GM23338 (cell line): Measurements from ENCODE around the gene STARD13. TPM values are rescaled to one million over a fixed set of nuclear protein-coding genes. Genes with fewer than 3 reads are reported as not detected.

Experiments
- ATAC-seq: fragments of 200-7000 bp; cut with Tn5 transposase; 3 replicates; pipeline ENCODE4 v1.9.1; 2020
- DNase-seq: peaks from one replicate; pipeline ENCODE4 v3.0.0-alpha.2; 2015; ENCODE audit warnings: low spot score
- H2AFZ ChIP-seq: fragments of 200-600 bp; sonication (generic); 2 replicates; pipeline ENCODE4 v1.8.0; 2016; ENCODE audit warnings: antibody characterized with exemption, mild to moderate bottlenecking, moderate library complexity
- H3F3A ChIP-seq: fragments of 200-600 bp; sonication (generic); replicated peaks from 2 replicates; pipeline ENCODE4 v1.8.0; 2017; ENCODE audit warnings: antibody characterized with exemption, mixed run types, low read depth
- H3K27ac ChIP-seq: fragments of 200-600 bp; sonication (generic); 2 replicates; pipeline ENCODE4 v1.6.1; 2016; ENCODE audit warnings: low read depth
- H3K27me3 ChIP-seq: fragments of 200-600 bp; sonication (generic); 2 replicates; pipeline ENCODE4 v1.8.0; 2016; ENCODE audit warnings: mild to moderate bottlenecking, mixed run types, moderate library complexity; ENCODE audit not compliant: insufficient read depth
- H3K36me3 ChIP-seq: fragments of 200-600 bp; sonication (generic); 2 replicates; pipeline ENCODE4 v1.8.0; 2016; ENCODE audit warnings: mild to moderate bottlenecking; ENCODE audit not compliant: insufficient read depth
- H3K4me1 ChIP-seq: fragments of 200-600 bp; sonication (generic); 2 replicates; pipeline ENCODE4 v1.8.0; 2016; ENCODE audit warnings: mild to moderate bottlenecking, moderate library complexity; ENCODE audit not compliant: insufficient read depth
- H3K4me2 ChIP-seq: fragments of 200-600 bp; sonication (generic); 2 replicates; pipeline ENCODE4 v1.7.1; 2017; ENCODE audit warnings: mixed run types
- H3K4me3 ChIP-seq: fragments of 200-600 bp; sonication (generic); 2 replicates; pipeline ENCODE4 v1.6.1; 2016; ENCODE audit warnings: mixed run types
- H3K79me2 ChIP-seq: fragments of 200-600 bp; sonication (generic); replicated peaks from 2 replicates; pipeline ENCODE4 v1.8.0; 2017; ENCODE audit warnings: mild to moderate bottlenecking; ENCODE audit not compliant: insufficient read depth
- H3K9me2 ChIP-seq: fragments of 200-600 bp; sonication (generic); 2 replicates; pipeline ENCODE4 v1.8.0; 2017; ENCODE audit not compliant: insufficient read depth
- H4K20me1 ChIP-seq: fragments of 200-600 bp; sonication (generic); replicated peaks from 2 replicates; pipeline ENCODE4 v1.8.0; 2017; ENCODE audit warnings: mild to moderate bottlenecking; ENCODE audit not compliant: insufficient read depth
- H3K27ac Mint-ChIP-seq: 2 replicates; pipeline ENCODE4 v1.8.0; 2020; ENCODE audit warnings: inconsistent platforms, mild to moderate bottlenecking, moderate library complexity, mixed read lengths
- H3K27me3 Mint-ChIP-seq: 3 replicates; pipeline ENCODE4 v1.8.0; 2022; ENCODE audit warnings: low read depth, mild to moderate bottlenecking, moderate library complexity, mixed read lengths, inconsistent platforms; ENCODE audit not compliant: insufficient read depth, poor library complexity
- H3K36me3 Mint-ChIP-seq: 3 replicates; pipeline ENCODE4 v1.8.0; 2021; ENCODE audit warnings: low read depth, mild to moderate bottlenecking, inconsistent platforms, moderate library complexity, mixed read lengths
- H3K4me1 Mint-ChIP-seq: 3 replicates; pipeline ENCODE4 v1.8.0; 2020; ENCODE audit warnings: mild to moderate bottlenecking, inconsistent platforms, mixed read lengths
- H3K4me3 Mint-ChIP-seq: 3 replicates; pipeline ENCODE4 v1.8.0; 2021; ENCODE audit warnings: moderate library complexity, mild to moderate bottlenecking, inconsistent platforms, mixed read lengths
- H3K9me3 Mint-ChIP-seq: 3 replicates; pipeline ENCODE4 v1.8.0; 2020; ENCODE audit warnings: moderate library complexity, mild to moderate bottlenecking, inconsistent platforms, mixed read lengths
- CREB1 ChIP-seq: fragments of 250-450 bp; sonication (Bioruptor Pico); IDR thresholded peaks from 2 replicates; pipeline ENCODE4 v1.5.0; 2020; ENCODE audit warnings: low read depth, mild to moderate bottlenecking, moderate library complexity
- EZH2 ChIP-seq: fragments of 200-600 bp; sonication (generic); IDR thresholded peaks from one replicate; pipeline ENCODE4 v1.8.0; 2017; ENCODE audit warnings: antibody characterized with exemption, mild to moderate bottlenecking, low read depth; ENCODE audit not compliant: unreplicated experiment
- EZH2phosphoT487 ChIP-seq: fragments of 200-600 bp; sonication (generic); IDR thresholded peaks from one replicate; pipeline ENCODE4 v1.8.1; 2018; ENCODE audit warnings: antibody characterized with exemption; ENCODE audit not compliant: unreplicated experiment
- JUNB ChIP-seq: IDR thresholded peaks from one replicate; pipeline ENCODE4 v1.6.1; 2016; ENCODE audit warnings: antibody characterized with exemption; ENCODE audit not compliant: unreplicated experiment
- NANOG ChIP-seq: IDR thresholded peaks from 2 replicates; pipeline ENCODE4 v1.6.1; 2016; ENCODE audit warnings: antibody characterized with exemption, borderline replicate concordance
- POLR2AphosphoS5 ChIP-seq: IDR thresholded peaks from 2 replicates; pipeline ENCODE4 v1.6.1; 2016; ENCODE audit warnings: antibody characterized with exemption, low read depth
- STAT1 ChIP-seq: IDR thresholded peaks from one replicate; pipeline ENCODE4 v1.6.1; 2016; ENCODE audit warnings: antibody characterized with exemption; ENCODE audit not compliant: unreplicated experiment
- ZNF114 ChIP-seq: fragments of 250-450 bp; sonication (Bioruptor Pico); IDR thresholded peaks from 2 replicates; pipeline ENCODE4 v1.5.0; 2020; ENCODE audit warnings: mild to moderate bottlenecking, moderate library complexity
- ZNF331 ChIP-seq: fragments of 250-450 bp; sonication (Bioruptor Pico); IDR thresholded peaks from 2 replicates; pipeline ENCODE4 v1.5.0; 2020; ENCODE audit warnings: low read depth, mild to moderate bottlenecking, moderate library complexity
- polyA plus RNA-seq: library from polyadenylated mRNA; unstranded; fragments of >200 nt; fragmentation: Nextera tagmentation; extraction: Ambion mirVana; gene quantifications from 2 replicates; pipeline ENCODE4 v1.2.1, GENCODE V29; 2016
- total RNA-seq: library from RNA; depleted of rRNA; stranded (reverse); fragments of >200 nt; shearing (Covaris generic); gene quantifications from 2 replicates; pipeline ENCODE4 v1.2.3, GENCODE V29; 2014
- TF ChIP-seq, protein P1 (sequence below): fragments of 250-450 bp; sonication (Bioruptor Pico); IDR thresholded peaks from 2 replicates; pipeline ENCODE4 v1.5.0; 2020; ENCODE audit warnings: mild to moderate bottlenecking, moderate library complexity
- TF ChIP-seq, protein P2 (sequence below): IDR thresholded peaks from one replicate; pipeline ENCODE4 v1.6.1; 2018; ENCODE audit warnings: antibody characterized with exemption; ENCODE audit not compliant: unreplicated experiment
- TF ChIP-seq, protein P3 (sequence below): IDR thresholded peaks from 2 replicates; pipeline ENCODE4 v1.6.1; 2016; ENCODE audit warnings: antibody characterized with exemption
- TF ChIP-seq, protein P4 (sequence below), 2 experiments: fragments of 200-600 bp in 1 of 2; sonication (generic) in 1 of 2; conservative IDR thresholded peaks; 2 replicates each; pipeline versions ENCODE4 v1.5.1 to v1.6.1; 2016 to 2017; ENCODE audit warnings: antibody characterized with exemption in 2 of 2, low read depth in 2 of 2, mild to moderate bottlenecking in 2 of 2, moderate library complexity in 1 of 2

The STARD13 gene
- total and polyA plus RNA-seq, 2 experiments from 2014 or later = 3.2 to 5.2 TPM

DNA sequence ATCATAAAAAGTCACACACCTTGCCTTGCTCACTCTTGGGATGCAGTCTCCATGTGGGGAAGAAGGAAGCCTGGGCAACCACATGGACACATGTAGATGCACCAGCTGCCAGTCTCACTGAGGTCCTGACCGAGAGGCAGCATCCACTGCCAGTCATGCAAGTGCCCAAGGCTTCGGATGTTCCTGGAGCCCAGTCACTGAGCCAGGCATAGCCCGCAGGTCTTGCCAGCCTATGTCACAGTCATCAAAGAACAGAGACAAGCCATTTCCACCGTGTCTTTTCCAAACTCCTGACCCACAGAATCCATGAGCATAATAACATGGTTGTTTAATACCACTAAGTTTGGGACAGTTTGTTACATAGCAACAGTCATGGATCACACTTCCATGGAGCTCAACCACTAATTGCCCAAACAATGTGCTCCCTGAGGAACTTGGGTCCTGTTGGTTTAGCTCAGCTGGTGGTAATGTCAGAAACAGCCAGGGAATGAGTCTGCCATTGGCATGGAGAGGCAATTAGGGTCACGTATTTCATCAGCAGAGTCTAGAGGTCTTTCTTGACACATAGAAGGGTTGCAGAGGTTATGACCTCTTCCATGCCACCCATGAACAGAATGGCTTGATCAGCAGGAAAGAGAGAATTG lies 21.5 kb downstream of the STARD13 start:
- Histone ChIP-seq H3K4me1 (peaks cover 23% of the 10 kb centered on the region), H3F3A (no peaks in the 10 kb centered on the region), H3K4me2 (no peak overlapping the region), H3K36me3 (no peaks in the 10 kb centered on the region), H3K79me2 (no peaks in the 10 kb centered on the region), H3K27ac (no peak overlapping the region), H2AFZ (no peak overlapping the region), H4K20me1 (no peaks in the 10 kb centered on the region), H3K9me2 (no peaks in the 10 kb centered on the region), H3K4me3 (no peak overlapping the region), H3K27me3 (no peaks in the 10 kb centered on the region)
- Mint-ChIP-seq H3K4me1 (peaks cover 49% of the 10 kb centered on the region), H3K9me3 (no peaks in the 10 kb centered on the region), H3K27ac (peak overlapping the region; percentile 14; the same call in 1 of the 2 replicates), H3K4me3 (no peak overlapping the region; the same call in 2 of the 3 replicates), H3K36me3 (no peaks in the 10 kb centered on the region), H3K27me3 (no peaks in the 10 kb centered on the region)
- DNase-seq (no peak), ATAC-seq (no peak)
- TF ChIP-seq, protein P1, sequence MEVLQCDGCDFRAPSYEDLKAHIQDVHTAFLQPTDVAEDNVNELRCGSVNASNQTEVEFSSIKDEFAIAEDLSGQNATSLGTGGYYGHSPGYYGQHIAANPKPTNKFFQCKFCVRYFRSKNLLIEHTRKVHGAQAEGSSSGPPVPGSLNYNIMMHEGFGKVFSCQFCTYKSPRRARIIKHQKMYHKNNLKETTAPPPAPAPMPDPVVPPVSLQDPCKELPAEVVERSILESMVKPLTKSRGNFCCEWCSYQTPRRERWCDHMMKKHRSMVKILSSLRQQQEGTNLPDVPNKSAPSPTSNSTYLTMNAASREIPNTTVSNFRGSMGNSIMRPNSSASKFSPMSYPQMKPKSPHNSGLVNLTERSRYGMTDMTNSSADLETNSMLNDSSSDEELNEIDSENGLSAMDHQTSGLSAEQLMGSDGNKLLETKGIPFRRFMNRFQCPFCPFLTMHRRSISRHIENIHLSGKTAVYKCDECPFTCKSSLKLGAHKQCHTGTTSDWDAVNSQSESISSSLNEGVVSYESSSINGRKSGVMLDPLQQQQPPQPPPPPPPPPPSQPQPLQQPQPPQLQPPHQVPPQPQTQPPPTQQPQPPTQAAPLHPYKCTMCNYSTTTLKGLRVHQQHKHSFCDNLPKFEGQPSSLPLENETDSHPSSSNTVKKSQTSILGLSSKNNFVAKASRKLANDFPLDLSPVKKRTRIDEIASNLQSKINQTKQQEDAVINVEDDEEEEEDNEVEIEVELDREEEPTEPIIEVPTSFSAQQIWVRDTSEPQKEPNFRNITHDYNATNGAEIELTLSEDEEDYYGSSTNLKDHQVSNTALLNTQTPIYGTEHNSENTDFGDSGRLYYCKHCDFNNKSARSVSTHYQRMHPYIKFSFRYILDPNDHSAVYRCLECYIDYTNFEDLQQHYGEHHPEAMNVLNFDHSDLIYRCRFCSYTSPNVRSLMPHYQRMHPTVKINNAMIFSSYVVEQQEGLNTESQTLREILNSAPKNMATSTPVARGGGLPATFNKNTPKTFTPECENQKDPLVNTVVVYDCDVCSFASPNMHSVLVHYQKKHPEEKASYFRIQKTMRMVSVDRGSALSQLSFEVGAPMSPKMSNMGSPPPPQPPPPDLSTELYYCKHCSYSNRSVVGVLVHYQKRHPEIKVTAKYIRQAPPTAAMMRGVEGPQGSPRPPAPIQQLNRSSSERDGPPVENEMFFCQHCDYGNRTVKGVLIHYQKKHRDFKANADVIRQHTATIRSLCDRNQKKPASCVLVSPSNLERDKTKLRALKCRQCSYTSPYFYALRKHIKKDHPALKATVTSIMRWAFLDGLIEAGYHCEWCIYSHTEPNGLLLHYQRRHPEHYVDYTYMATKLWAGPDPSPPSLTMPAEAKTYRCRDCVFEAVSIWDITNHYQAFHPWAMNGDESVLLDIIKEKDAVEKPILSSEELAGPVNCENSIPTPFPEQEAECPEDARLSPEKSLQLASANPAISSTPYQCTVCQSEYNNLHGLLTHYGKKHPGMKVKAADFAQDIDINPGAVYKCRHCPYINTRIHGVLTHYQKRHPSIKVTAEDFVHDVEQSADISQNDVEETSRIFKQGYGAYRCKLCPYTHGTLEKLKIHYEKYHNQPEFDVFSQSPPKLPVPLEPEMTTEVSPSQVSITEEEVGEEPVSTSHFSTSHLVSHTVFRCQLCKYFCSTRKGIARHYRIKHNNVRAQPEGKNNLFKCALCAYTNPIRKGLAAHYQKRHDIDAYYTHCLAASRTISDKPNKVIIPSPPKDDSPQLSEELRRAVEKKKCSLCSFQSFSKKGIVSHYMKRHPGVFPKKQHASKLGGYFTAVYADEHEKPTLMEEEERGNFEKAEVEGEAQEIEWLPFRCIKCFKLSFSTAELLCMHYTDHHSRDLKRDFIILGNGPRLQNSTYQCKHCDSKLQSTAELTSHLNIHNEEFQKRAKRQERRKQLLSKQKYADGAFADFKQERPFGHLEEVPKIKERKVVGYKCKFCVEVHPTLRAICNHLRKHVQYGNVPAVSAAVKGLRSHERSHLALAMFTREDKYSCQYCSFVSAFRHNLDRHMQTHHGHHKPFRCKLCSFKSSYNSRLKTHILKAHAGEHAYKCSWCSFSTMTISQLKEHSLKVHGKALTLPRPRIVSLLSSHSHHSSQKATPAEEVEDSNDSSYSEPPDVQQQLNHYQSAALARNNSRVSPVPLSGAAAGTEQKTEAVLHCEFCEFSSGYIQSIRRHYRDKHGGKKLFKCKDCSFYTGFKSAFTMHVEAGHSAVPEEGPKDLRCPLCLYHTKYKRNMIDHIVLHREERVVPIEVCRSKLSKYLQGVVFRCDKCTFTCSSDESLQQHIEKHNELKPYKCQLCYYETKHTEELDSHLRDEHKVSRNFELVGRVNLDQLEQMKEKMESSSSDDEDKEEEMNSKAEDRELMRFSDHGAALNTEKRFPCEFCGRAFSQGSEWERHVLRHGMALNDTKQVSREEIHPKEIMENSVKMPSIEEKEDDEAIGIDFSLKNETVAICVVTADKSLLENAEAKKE (CRISPR knock-in tag) = no peak
- TF ChIP-seq ZNF331 (CRISPR knock-in tag) = no peak
- TF ChIP-seq, protein P2, sequence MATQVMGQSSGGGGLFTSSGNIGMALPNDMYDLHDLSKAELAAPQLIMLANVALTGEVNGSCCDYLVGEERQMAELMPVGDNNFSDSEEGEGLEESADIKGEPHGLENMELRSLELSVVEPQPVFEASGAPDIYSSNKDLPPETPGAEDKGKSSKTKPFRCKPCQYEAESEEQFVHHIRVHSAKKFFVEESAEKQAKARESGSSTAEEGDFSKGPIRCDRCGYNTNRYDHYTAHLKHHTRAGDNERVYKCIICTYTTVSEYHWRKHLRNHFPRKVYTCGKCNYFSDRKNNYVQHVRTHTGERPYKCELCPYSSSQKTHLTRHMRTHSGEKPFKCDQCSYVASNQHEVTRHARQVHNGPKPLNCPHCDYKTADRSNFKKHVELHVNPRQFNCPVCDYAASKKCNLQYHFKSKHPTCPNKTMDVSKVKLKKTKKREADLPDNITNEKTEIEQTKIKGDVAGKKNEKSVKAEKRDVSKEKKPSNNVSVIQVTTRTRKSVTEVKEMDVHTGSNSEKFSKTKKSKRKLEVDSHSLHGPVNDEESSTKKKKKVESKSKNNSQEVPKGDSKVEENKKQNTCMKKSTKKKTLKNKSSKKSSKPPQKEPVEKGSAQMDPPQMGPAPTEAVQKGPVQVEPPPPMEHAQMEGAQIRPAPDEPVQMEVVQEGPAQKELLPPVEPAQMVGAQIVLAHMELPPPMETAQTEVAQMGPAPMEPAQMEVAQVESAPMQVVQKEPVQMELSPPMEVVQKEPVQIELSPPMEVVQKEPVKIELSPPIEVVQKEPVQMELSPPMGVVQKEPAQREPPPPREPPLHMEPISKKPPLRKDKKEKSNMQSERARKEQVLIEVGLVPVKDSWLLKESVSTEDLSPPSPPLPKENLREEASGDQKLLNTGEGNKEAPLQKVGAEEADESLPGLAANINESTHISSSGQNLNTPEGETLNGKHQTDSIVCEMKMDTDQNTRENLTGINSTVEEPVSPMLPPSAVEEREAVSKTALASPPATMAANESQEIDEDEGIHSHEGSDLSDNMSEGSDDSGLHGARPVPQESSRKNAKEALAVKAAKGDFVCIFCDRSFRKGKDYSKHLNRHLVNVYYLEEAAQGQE = no peak
- no peak for TF ChIP-seq NANOG
- no peak for TF ChIP-seq STAT1
- TF ChIP-seq, protein P3, sequence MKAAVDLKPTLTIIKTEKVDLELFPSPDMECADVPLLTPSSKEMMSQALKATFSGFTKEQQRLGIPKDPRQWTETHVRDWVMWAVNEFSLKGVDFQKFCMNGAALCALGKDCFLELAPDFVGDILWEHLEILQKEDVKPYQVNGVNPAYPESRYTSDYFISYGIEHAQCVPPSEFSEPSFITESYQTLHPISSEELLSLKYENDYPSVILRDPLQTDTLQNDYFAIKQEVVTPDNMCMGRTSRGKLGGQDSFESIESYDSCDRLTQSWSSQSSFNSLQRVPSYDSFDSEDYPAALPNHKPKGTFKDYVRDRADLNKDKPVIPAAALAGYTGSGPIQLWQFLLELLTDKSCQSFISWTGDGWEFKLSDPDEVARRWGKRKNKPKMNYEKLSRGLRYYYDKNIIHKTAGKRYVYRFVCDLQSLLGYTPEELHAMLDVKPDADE = no peak
- TF ChIP-seq EZH2phosphoT487 = no peak
- no peak for TF ChIP-seq JUNB
- no peak for TF ChIP-seq ZNF114
- no peak for TF ChIP-seq CREB1 (CRISPR knock-in tag)
- TF ChIP-seq POLR2AphosphoS5 = no peak
- TF ChIP-seq, protein P4, sequence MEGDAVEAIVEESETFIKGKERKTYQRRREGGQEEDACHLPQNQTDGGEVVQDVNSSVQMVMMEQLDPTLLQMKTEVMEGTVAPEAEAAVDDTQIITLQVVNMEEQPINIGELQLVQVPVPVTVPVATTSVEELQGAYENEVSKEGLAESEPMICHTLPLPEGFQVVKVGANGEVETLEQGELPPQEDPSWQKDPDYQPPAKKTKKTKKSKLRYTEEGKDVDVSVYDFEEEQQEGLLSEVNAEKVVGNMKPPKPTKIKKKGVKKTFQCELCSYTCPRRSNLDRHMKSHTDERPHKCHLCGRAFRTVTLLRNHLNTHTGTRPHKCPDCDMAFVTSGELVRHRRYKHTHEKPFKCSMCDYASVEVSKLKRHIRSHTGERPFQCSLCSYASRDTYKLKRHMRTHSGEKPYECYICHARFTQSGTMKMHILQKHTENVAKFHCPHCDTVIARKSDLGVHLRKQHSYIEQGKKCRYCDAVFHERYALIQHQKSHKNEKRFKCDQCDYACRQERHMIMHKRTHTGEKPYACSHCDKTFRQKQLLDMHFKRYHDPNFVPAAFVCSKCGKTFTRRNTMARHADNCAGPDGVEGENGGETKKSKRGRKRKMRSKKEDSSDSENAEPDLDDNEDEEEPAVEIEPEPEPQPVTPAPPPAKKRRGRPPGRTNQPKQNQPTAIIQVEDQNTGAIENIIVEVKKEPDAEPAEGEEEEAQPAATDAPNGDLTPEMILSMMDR (conservative IDR thresholded peaks at IDR 0.05; ENCODE audit: low read depth in 2 of 2) = no peak
- TF ChIP-seq EZH2 = no peak
